DOHH2 (cell line): ENCODE results near the gene PTPRN2.

Source experiments
- CTCF ChIP-seq: fragments of 200-600 bp; sonication (generic); IDR thresholded peaks from one replicate; pipeline ENCODE4 v1.5.1; 2014; ENCODE audit warnings: antibody characterized with exemption, mild to moderate bottlenecking, low read depth, low read length; ENCODE audit not compliant: poor library complexity, severe bottlenecking
- EZH2phosphoT487 ChIP-seq: fragments of 200-600 bp; sonication (generic); IDR thresholded peaks from 2 replicates; pipeline ENCODE4 v1.6.1; 2017; ENCODE audit warnings: borderline replicate concordance, mild to moderate bottlenecking, antibody characterized with exemption, low read length, moderate library complexity, mixed read lengths

GRCh38 chr7:158010961-158011693 is 576.5 kb downstream of the PTPRN2 start:
- peak; percentile 22 for TF ChIP-seq CTCF
- no peak for TF ChIP-seq EZH2phosphoT487
